ENCODE data around the gene FBXL2. TPM values are rescaled to one million over a fixed set of nuclear protein-coding genes. Genes with fewer than 3 reads are reported as not detected.

FBXL2 gene
- total RNA-seq, 3 donors from 2014 or later (not counting 1 experiment from before 2014, with no cell fraction given) = not detected

GRCh38 chr3:33315826-33316225, 38.6 kb downstream of the FBXL2 start:
- ATAC-seq (no peak), DNase-seq (no peak)
- Histone ChIP-seq H3K27me3 (ENCODE audit: control insufficient read depth, insufficient read depth, low read length) (no peaks in the 10 kb centered on the region), H3K27ac (ENCODE audit: low read length) (no peak overlapping the region), H3K4me1 (ENCODE audit: control insufficient read depth, insufficient read depth, low read length) (no peaks in the 10 kb centered on the region), H3K9me3 (ENCODE audit: control insufficient read depth, insufficient read depth, low read length) (peaks cover 6% of the 10 kb centered on the region), H3K36me3 (ENCODE audit: control insufficient read depth, insufficient read depth, low read length) (no peaks in the 10 kb centered on the region), H3K4me3 (ENCODE audit: low read length) (no peak overlapping the region)
- intact Hi-C loops (cut with micrococcal nuclease) = no loop called here
- no peak overlapping the region for H3K27ac Mint-ChIP-seq
- no peak for TF ChIP-seq CTCF (IDR thresholded peaks at IDR 0.05)
- 95% methylated on average over 2 of the region's 2 CpGs for WGBS (ENCODE audit: insufficient coverage)
- H3K4me3 Mint-ChIP-seq = no peak overlapping the region
- H3K4me1 Mint-ChIP-seq = peaks cover 0 to 6% of the 10 kb centered on the region in 2 donors
- peaks cover 4 to 7% of the 10 kb centered on the region in 2 donors for H3K9me3 Mint-ChIP-seq
- peaks cover 0 to 10% of the 10 kb centered on the region in 2 donors for H3K27me3 Mint-ChIP-seq (ENCODE audit: low read depth in 2 of 2)
- peaks cover 7% of the 10 kb centered on the region for H3K36me3 Mint-ChIP-seq

GRCh38 chr3:33317963-33318709, 40.9 kb downstream of the FBXL2 start:
- Histone ChIP-seq H3K9me3 (ENCODE audit: control insufficient read depth, insufficient read depth, low read length) (no peaks in the 10 kb centered on the region), H3K4me3 (ENCODE audit: low read length) (no peak overlapping the region), H3K4me1 (ENCODE audit: control insufficient read depth, insufficient read depth, low read length) (no peaks in the 10 kb centered on the region), H3K36me3 (ENCODE audit: control insufficient read depth, insufficient read depth, low read length) (no peaks in the 10 kb centered on the region), H3K27me3 (ENCODE audit: control insufficient read depth, insufficient read depth, low read length) (no peaks in the 10 kb centered on the region), H3K27ac (ENCODE audit: low read length) (no peak overlapping the region)
- peaks cover 0 to 10% of the 10 kb centered on the region in 2 donors for H3K27me3 Mint-ChIP-seq (ENCODE audit: low read depth in 2 of 2)
- intact Hi-C loops (cut with micrococcal nuclease) = no loop called here
- no peak for TF ChIP-seq CTCF (IDR thresholded peaks at IDR 0.05)
- 25% methylated on average over 3 of the region's 4 CpGs for WGBS (ENCODE audit: insufficient coverage)
- no peaks in the 10 kb centered on the region for H3K9me3 Mint-ChIP-seq
- H3K4me1 Mint-ChIP-seq = peaks cover 0 to 6% of the 10 kb centered on the region in 2 donors
- H3K27ac Mint-ChIP-seq = no peak overlapping the region
- DNase-seq (no peak), ATAC-seq (no peak)
- H3K36me3 Mint-ChIP-seq = no peaks in the 10 kb centered on the region
- H3K4me3 Mint-ChIP-seq = no peak overlapping the region

- no peak overlapping the region for H3K4me3 Mint-ChIP-seq
- intact Hi-C loops (cut with micrococcal nuclease) = no loop called here
- no peak overlapping the region for H3K27ac ChIP-seq (ENCODE audit: low read length)
- WGBS (ENCODE audit: insufficient coverage) = 79% methylated on average over 4 of the region's 5 CpGs
- H3K4me1 Mint-ChIP-seq = peaks cover 0 to 6% of the 10 kb centered on the region in 2 donors
- no peaks in the 10 kb centered on the region for H3K9me3 ChIP-seq (ENCODE audit: control insufficient read depth, insufficient read depth, low read length)
- H3K4me3 ChIP-seq (ENCODE audit: low read length) = no peak overlapping the region
- no peak overlapping the region for H3K27ac Mint-ChIP-seq
- no peaks in the 10 kb centered on the region for H3K27me3 ChIP-seq (ENCODE audit: control insufficient read depth, insufficient read depth, low read length)
- peaks cover 2 to 10% of the 10 kb centered on the region in 2 donors for H3K27me3 Mint-ChIP-seq (ENCODE audit: low read depth in 2 of 2)
- DNase-seq (no peak), ATAC-seq (no peak)
- no peaks in the 10 kb centered on the region for H3K36me3 Mint-ChIP-seq
- no peaks in the 10 kb centered on the region for H3K4me1 ChIP-seq (ENCODE audit: control insufficient read depth, insufficient read depth, low read length)
- TF ChIP-seq CTCF (IDR thresholded peaks at IDR 0.05) = no peak
- no peaks in the 10 kb centered on the region for H3K36me3 ChIP-seq (ENCODE audit: control insufficient read depth, insufficient read depth, low read length)
- H3K9me3 Mint-ChIP-seq = no peaks in the 10 kb centered on the region
Observed at GRCh38 chr3:33318710-33319380, 41.6 kb downstream of the FBXL2 start.
